ENCODE data around the gene SAMSN1. TPM values are rescaled to one million over a fixed set of nuclear protein-coding genes. Genes with fewer than 3 reads are reported as not detected.
"Not testable (repeated sequence)": the region's sequence is repeated elsewhere in the genome, so short reads cannot be mapped to it uniquely, and the experiment has no call there.

The SAMSN1 gene
- polyA plus RNA-seq, 3 donors, result 2.7 to 4.2 (median 2.9) TPM

- no peak for DNase-seq
Measured at GRCh38 chr21:14567331-14568279, 21.5 kb upstream of the SAMSN1 start.

- no peak for DNase-seq
Measured at GRCh38 chr21:14566894-14567293, 20.8 kb upstream of the SAMSN1 start.

GRCh38 chr21:14562959-14563358 lies 16.8 kb upstream of the SAMSN1 start:
- no peak for DNase-seq

GRCh38 chr21:14560555-14560954 lies 14.4 kb upstream of the SAMSN1 start:
- no peak for DNase-seq

GRCh38 chr21:14560139-14560538 lies 14.0 kb upstream of the SAMSN1 start:
- DNase-seq, result no peak

GRCh38 chr21:14559102-14559501 lies 13.0 kb upstream of the SAMSN1 start:
- DNase-seq, result no peak

GRCh38 chr21:14557413-14557812 lies 11.3 kb upstream of the SAMSN1 start:
- DNase-seq, result no peak

- no peak for DNase-seq
Measured at GRCh38 chr21:14554948-14555347, 8.8 kb upstream of the SAMSN1 start.

- no peak for DNase-seq
Measured at GRCh38 chr21:14553422-14553821, 7.3 kb upstream of the SAMSN1 start.

GRCh38 chr21:14551741-14552140 lies 5.6 kb upstream of the SAMSN1 start:
- DNase-seq, result no peak

- no peak for DNase-seq
Measured at GRCh38 chr21:14550135-14550534, 4.0 kb upstream of the SAMSN1 start.

GRCh38 chr21:14548779-14549178 lies 2.7 kb upstream of the SAMSN1 start:
- no peak for DNase-seq

- no peak for DNase-seq
Measured at GRCh38 chr21:14547834-14548513, 1.9 kb upstream of the SAMSN1 start.

GRCh38 chr21:14546719-14547118 lies 604 bp upstream of the SAMSN1 start:
- DNase-seq, result not testable (repeated sequence)

- no peak for DNase-seq
Measured at GRCh38 chr21:14543983-14544382, 2.1 kb downstream of the SAMSN1 start.

GRCh38 chr21:14542638-14543037 lies 3.5 kb downstream of the SAMSN1 start:
- DNase-seq, result no peak

GRCh38 chr21:14541841-14542490 lies 4.1 kb downstream of the SAMSN1 start:
- DNase-seq, result no peak

- no peak for DNase-seq
Measured at GRCh38 chr21:14538483-14538882, 7.6 kb downstream of the SAMSN1 start.

GRCh38 chr21:14536929-14537328 lies 9.2 kb downstream of the SAMSN1 start:
- no peak for DNase-seq

GRCh38 chr21:14535702-14536101 lies 10.4 kb downstream of the SAMSN1 start:
- DNase-seq, result no peak

- DNase-seq, result no peak
Measured at GRCh38 chr21:14533499-14534428, 12.4 kb downstream of the SAMSN1 start.

Measured in renal pelvis (tissue), 4 donors.